Left ventricle myocardium inferior (tissue), 1 donor: ENCODE results near the gene NEDD4L. TPM values are rescaled to one million over a fixed set of nuclear protein-coding genes. Genes with fewer than 3 reads are reported as not detected.

ENCODE experiments used
- DNase-seq: peaks from one replicate; pipeline ENCODE4 v3.0.0-alpha.2; 2020
- H3K27ac ChIP-seq: fragments of 200-600 bp; replicated peaks from 2 replicates; pipeline ENCODE4 v1.8.0; 2021
- H3K27me3 ChIP-seq: fragments of 200-600 bp; 2 replicates; pipeline ENCODE4 v1.8.0; 2021; ENCODE audit warnings: low read depth
- H3K36me3 ChIP-seq: fragments of 200-600 bp; 2 replicates; pipeline ENCODE4 v1.8.0; 2021
- H3K4me1 ChIP-seq: fragments of 200-600 bp; 2 replicates; pipeline ENCODE4 v1.8.0; 2021
- H3K4me3 ChIP-seq: fragments of 200-600 bp; 2 replicates; pipeline ENCODE4 v1.8.0; 2021; ENCODE audit warnings: mild to moderate bottlenecking, moderate library complexity
- H3K9me3 ChIP-seq: fragments of 200-600 bp; replicated peaks from 2 replicates; pipeline ENCODE4 v1.8.0; 2021
- CTCF ChIP-seq: fragments of 200-600 bp; IDR thresholded peaks from 2 replicates; pipeline ENCODE4 v1.8.0; 2021; ENCODE audit warnings: antibody characterized with exemption, mild to moderate bottlenecking, borderline replicate concordance
- intact Hi-C: fragments of 100-400 bp; cut with micrococcal nuclease; formaldehyde crosslinking; loops from one replicate; pipeline ENCODE4 v1.11.0; 2022
- total RNA-seq: library from RNA; stranded (reverse); fragmentation: NEBNext Ultra II Directional; extraction: Animal tissue kit (Norgen Biotek cat#: 25700); gene quantifications from one replicate; pipeline ENCODE4 v1.2.1, GENCODE V29; 2021
- donor health status: DM: no; HTN: yes; CAD: no; lungs with severe emphysema.

Gene NEDD4L
- total RNA-seq, 1 donor from 2014 or later: 45.8 TPM

GRCh38 chr18:58349650-58350049 lies 305.6 kb downstream of the NEDD4L start:
- peaks cover 21% of the 10 kb centered on the region for H3K4me1 ChIP-seq
- no peak overlapping the region for H3K4me3 ChIP-seq
- H3K27me3 ChIP-seq: no peaks in the 10 kb centered on the region
- no peak overlapping the region for H3K27ac ChIP-seq
- no peaks in the 10 kb centered on the region for H3K9me3 ChIP-seq
- intact Hi-C loops: no loop called here
- peaks cover 43% of the 10 kb centered on the region for H3K36me3 ChIP-seq
- DNase-seq: no peak
- TF ChIP-seq CTCF: no peak

GRCh38 chr18:58350526-58350925 lies 306.5 kb downstream of the NEDD4L start:
- Histone ChIP-seq H3K4me1 (peaks cover 12% of the 10 kb centered on the region), H3K27ac (no peak overlapping the region), H3K27me3 (no peaks in the 10 kb centered on the region), H3K36me3 (peaks cover 45% of the 10 kb centered on the region), H3K4me3 (no peak overlapping the region), H3K9me3 (no peaks in the 10 kb centered on the region)
- DNase-seq: no peak
- no peak for TF ChIP-seq CTCF
- intact Hi-C loops: no loop called here

- no peaks in the 10 kb centered on the region for H3K9me3 ChIP-seq
- H3K27ac ChIP-seq: no peak overlapping the region
- TF ChIP-seq CTCF: no peak
- H3K4me1 ChIP-seq: peaks cover 8% of the 10 kb centered on the region
- H3K36me3 ChIP-seq: peaks cover 55% of the 10 kb centered on the region
- intact Hi-C loops: no loop called here
- H3K4me3 ChIP-seq: no peak overlapping the region
- H3K27me3 ChIP-seq: no peaks in the 10 kb centered on the region
- no peak for DNase-seq
These were observed 307.8 kb downstream of the NEDD4L start for GRCh38 chr18:58351776-58352175.

GRCh38 chr18:58353581-58353980 lies 309.6 kb downstream of the NEDD4L start:
- no peak for TF ChIP-seq CTCF
- Histone ChIP-seq H3K36me3 (peaks cover 69% of the 10 kb centered on the region), H3K27ac (no peak overlapping the region)

GRCh38 chr18:58354051-58354450 lies 310.0 kb downstream of the NEDD4L start:
- Histone ChIP-seq H3K4me1 (peaks cover 3% of the 10 kb centered on the region), H3K36me3 (peaks cover 69% of the 10 kb centered on the region), H3K4me3 (no peak overlapping the region), H3K9me3 (no peaks in the 10 kb centered on the region), H3K27ac (no peak overlapping the region), H3K27me3 (no peaks in the 10 kb centered on the region)
- intact Hi-C loops: no loop called here
- TF ChIP-seq CTCF: no peak
- DNase-seq: no peak

More at GRCh38 chr18:58353581-58353980, 309.6 kb downstream of the NEDD4L start:
- Histone ChIP-seq H3K9me3 (no peaks in the 10 kb centered on the region), H3K4me3 (no peak overlapping the region), H3K4me1 (peaks cover 7% of the 10 kb centered on the region), H3K27me3 (no peaks in the 10 kb centered on the region)
- intact Hi-C loops: no loop called here
- DNase-seq: no peak

- TF ChIP-seq CTCF: no peak
- DNase-seq: no peak
- H3K4me1 ChIP-seq: no peaks in the 10 kb centered on the region
- H3K4me3 ChIP-seq: no peak overlapping the region
- H3K9me3 ChIP-seq: no peaks in the 10 kb centered on the region
- peaks cover 64% of the 10 kb centered on the region for H3K36me3 ChIP-seq
- intact Hi-C loops: no loop called here
- no peak overlapping the region for H3K27ac ChIP-seq
- no peaks in the 10 kb centered on the region for H3K27me3 ChIP-seq
These were observed 310.8 kb downstream of the NEDD4L start for GRCh38 chr18:58354791-58355190.
